Tibial nerve (tissue), 4 donors: ENCODE measurements around the gene TNFAIP2.

Source experiments
- EP300 ChIP-seq, 2 donors: sonication (generic); formaldehyde crosslinking; IDR thresholded peaks; one replicate each; pipeline ENCODE4 v1.6.1; 2017; ENCODE audit warnings: antibody characterized with exemption in 2 of 2, mild to moderate bottlenecking in 1 of 2
- POLR2A ChIP-seq, 2 donors: fragments of 450-650 bp; IDR thresholded peaks; one replicate each; pipeline ENCODE4 v1.6.1; 2017; ENCODE audit warnings: antibody characterized with exemption in 2 of 2, mild to moderate bottlenecking in 2 of 2, moderate library complexity in 2 of 2
- TF ChIP-seq, protein P1 (sequence below), 5 experiments: fragments of 200-600 bp in 3 of 5; fragments of 450-650 bp in 2 of 5; sonication (generic) in 3 of 5; IDR thresholded peaks; one replicate each; pipeline ENCODE4 v1.5.1; 2016 to 2019; ENCODE audit warnings: antibody characterized with exemption in 5 of 5, mild to moderate bottlenecking in 3 of 5, moderate library complexity in 2 of 5

DNA sequence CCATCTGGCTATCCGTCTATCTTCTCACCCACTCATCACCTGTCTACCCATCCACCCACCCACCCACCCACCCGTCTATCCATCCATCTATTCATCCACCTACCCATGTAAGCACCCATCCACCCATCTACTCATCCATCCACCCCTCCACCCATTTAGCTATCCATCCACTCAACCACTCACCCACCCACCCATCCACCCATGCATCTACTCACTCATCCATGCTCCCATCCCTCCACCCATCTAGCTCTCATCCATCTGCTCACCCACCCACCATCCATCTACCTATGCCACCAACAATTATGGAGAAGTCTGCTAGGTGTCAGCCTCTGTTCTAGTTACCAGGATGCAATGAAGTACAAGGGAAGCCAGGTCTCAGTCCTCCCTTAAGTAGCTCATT, 11.1 kb downstream of the TNFAIP2 start:
- no peak for TF ChIP-seq EP300 (IDR thresholded peaks at IDR 0.05)
- TF ChIP-seq POLR2A (IDR thresholded peaks at IDR 0.05) = no peak
- TF ChIP-seq, protein P1, sequence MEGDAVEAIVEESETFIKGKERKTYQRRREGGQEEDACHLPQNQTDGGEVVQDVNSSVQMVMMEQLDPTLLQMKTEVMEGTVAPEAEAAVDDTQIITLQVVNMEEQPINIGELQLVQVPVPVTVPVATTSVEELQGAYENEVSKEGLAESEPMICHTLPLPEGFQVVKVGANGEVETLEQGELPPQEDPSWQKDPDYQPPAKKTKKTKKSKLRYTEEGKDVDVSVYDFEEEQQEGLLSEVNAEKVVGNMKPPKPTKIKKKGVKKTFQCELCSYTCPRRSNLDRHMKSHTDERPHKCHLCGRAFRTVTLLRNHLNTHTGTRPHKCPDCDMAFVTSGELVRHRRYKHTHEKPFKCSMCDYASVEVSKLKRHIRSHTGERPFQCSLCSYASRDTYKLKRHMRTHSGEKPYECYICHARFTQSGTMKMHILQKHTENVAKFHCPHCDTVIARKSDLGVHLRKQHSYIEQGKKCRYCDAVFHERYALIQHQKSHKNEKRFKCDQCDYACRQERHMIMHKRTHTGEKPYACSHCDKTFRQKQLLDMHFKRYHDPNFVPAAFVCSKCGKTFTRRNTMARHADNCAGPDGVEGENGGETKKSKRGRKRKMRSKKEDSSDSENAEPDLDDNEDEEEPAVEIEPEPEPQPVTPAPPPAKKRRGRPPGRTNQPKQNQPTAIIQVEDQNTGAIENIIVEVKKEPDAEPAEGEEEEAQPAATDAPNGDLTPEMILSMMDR (IDR thresholded peaks at IDR 0.05) = no peak
